HG02798 (cell line): Measurements from ENCODE around the gene CASP10.

Source experiments
- ATAC-seq: cut with Tn5 transposase; IDR thresholded peaks from one replicate; pipeline ENCODE4 v1.9.1; 2021; ENCODE audit warnings: mild to moderate bottlenecking; ENCODE audit not compliant: unreplicated experiment, poor library complexity

CASP10 gene

GRCh38 chr2:201255408-201256033 lies 72.6 kb downstream of the CASP10 start:
- ATAC-seq: no peak

DNA sequence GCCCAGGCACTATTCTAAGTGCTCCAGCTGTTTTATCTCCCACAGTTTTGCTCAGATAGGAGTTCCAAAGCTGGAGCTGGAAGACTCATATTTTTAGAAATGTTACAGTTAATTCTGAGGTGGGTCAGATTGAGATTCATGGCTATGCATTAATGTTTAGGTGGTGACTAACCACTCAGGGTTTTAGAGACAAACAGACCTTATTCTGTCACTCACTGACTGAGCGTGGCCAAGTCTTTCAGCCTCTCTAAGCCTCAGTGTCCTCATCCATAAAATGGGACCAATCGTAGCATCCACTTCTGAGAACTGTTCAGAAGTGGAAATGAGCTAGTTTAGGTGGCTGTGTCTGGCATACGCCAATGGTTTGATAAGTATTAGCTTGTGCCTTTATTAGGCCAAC lies 73.1 kb downstream of the CASP10 start:
- no peak for ATAC-seq

GRCh38 chr2:201257381-201257955 lies 74.5 kb downstream of the CASP10 start:
- ATAC-seq: peak; percentile 59

GRCh38 chr2:201257956-201258665 lies 75.2 kb downstream of the CASP10 start:
- peak; percentile 76 for ATAC-seq

GRCh38 chr2:201258666-201259615 lies 76.0 kb downstream of the CASP10 start:
- peak; percentile 0 for ATAC-seq

DNA sequence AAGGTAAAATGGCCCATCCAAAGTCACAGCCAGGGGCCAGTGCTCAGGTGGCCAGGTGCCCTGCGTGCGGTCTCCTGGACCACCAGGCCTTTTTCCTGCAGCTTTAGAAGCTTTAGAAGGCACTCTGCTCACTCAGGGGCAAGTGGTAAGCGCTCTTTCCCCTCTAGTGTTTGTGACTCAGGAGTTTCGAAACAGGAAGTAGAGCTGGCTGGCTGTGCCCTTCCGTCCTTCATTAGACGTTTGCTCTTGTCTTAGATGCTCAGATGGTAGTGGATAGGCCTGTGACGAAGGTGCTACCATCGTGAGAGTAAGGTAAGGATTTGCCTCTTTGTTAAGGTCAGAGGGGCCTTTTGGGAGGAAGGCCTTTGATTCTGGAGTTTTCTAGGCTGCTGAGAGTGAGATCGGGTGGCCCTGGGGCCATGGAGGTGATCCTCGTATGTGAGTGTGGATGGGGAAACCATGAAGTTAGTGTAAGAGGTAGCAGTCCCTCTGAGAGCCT lies 77.4 kb downstream of the CASP10 start, which contains the start of gene CASP8:
TSS of gene CASP8 (plus strand) at position 235 of the 499 bp plus-strand sequence. CDS start 5,951 bp downstream, outside the sequence.
- peak; percentile 34 for ATAC-seq

DNA sequence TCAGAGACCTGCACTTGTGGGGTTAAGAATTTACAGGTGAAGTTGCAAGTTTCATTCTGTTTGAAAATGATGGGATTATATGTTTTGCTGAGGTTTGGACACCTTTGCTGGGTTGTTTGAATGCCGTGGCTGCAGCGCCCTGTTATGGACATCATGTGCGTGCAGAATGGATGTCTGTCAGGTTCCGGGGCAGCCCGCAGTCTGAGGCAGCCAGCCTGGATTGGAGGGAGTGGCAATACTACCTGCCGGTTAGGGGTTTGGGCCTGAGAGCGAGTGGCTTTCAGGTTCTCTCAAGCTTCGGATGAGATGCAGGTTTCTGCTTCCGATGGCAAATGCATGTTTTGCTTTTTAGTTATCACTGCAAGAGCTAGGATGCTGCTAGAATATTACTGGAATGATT lies 78.5 kb downstream of the CASP10 start:
- no peak for ATAC-seq

GRCh38 chr2:201261906-201262305 lies 79.0 kb downstream of the CASP10 start:
- no peak for ATAC-seq

GRCh38 chr2:201262718-201263117 lies 79.8 kb downstream of the CASP10 start:
- ATAC-seq: no peak

DNA sequence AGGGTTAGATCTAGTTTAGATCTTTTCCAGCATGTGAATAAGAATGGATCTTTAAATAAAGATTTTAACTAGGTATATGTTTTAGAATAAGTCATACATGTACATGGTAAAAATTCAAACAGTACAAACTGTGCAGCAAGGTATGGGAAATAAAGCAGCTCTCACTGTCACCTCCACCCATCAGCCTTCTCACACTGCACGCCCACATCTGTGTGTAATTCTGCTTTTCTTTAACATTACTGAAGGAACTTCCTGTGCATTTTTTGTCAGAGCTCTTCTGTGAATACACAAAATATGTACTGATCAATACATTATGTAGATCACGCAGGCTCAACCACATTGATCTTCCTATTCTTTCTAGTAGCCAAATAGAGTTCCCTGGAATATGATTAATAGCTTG lies 80.8 kb downstream of the CASP10 start:
- ATAC-seq: no peak

- no peak for ATAC-seq
Measured at GRCh38 chr2:201264472-201265173, 81.7 kb downstream of the CASP10 start.

- ATAC-seq: no peak
Measured at GRCh38 chr2:201266629-201267028, 83.7 kb downstream of the CASP10 start.

DNA sequence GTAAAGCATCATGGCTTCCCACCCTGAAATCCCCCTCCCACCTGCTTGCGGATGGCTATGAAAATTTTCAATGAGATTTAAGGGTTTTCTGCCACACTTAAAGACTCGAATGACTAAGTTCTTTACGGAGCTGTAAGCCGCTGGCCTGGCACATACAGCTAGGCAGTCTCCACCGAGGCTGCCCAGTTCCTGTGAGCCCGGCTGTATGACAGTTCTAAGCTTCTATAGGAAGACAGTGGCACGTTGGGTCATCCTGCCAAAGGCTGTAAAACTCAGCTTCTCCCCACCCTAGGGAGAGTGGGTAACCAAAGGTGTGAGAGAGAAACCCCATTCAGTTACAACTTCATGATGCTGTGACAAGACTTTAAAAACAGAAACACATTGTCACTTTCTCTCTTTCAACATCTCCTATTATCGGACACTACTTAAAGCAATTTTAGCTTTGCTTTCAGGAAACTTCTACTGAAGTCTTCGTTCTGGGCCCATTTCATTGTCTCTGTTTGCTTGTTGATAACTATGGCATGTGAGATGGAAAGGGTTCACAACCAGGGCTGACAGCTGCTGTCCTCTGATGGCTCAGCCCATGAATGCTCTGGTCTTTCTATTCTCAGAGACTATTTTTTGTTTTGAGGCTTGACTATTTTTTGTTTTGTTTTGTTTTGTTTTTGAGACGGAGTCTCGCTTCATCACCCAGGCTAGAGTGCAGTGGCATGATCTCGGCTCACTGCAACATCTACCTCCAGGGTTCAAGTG lies 84.5 kb downstream of the CASP10 start:
- no peak for ATAC-seq

DNA sequence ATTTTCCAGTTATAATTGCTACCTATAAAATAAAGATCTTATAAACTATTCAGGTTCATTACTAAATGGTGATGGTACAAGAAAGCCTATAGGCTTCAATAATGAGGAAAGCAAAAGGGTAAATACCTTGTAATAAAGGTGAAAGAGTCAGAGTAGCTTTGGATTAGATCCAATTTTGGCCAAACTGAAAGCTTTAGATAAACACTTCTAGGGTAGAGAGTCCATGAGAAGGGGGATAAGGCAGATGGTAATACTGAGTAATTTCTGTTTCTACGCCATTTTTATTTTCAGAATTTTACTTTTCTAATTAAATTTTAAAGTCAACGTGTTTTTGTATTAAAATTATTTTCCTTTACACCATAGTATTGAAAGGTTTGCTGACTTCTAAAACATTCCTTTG lies 86.8 kb downstream of the CASP10 start:
- no peak for ATAC-seq

DNA sequence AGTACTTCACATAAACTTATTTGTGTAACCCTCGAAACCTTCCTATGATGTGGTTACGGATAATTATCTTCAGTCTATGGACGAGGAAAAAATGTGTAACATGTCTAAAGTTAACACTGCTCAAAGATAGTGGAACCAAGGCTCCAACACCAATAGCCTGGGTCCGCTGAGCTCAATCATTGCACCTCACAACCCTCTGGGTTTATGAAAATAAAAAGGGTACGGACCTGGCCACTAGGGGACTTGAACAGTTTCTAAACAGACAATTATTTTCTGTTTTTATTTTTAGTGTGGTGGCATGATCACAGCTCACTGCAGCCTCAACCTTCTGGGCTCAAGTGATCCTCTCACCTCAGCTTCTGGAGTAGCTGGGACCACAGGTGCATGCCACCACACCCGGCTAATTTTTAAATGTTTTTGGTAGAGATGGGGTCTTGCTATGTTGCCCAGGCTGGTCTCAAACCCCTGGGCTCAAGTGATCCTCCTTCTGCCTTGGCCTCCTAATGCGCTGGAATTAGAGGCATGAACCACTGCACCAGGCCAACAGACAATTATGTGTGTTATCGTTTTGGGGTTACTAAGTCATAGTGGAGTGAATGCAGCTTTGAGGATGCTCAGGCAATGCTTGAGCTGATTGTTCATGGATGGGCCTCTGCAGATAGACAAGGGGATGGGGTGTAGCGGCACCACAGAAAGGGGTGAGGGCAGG lies 87.5 kb downstream of the CASP10 start:
- ATAC-seq: no peak

- ATAC-seq: no peak
Measured at GRCh38 chr2:201271917-201272316, 89.0 kb downstream of the CASP10 start.

- ATAC-seq: no peak
Measured at GRCh38 chr2:201273330-201273983, 90.5 kb downstream of the CASP10 start.

GRCh38 chr2:201275069-201275468 lies 92.1 kb downstream of the CASP10 start:
- no peak for ATAC-seq
